Urinary bladder (tissue), 4 donors: ENCODE measurements around the gene FLACC1. TPM values are rescaled to one million over a fixed set of nuclear protein-coding genes. Genes with fewer than 3 reads are reported as not detected.
"Not testable (repeated sequence)": the region's sequence is repeated elsewhere in the genome, so short reads cannot be mapped to it uniquely, and the experiment has no call there.

ENCODE experiments used
- DNase-seq: peaks from one replicate; pipeline ENCODE4 v3.0.0-alpha.2; 2015; ENCODE audit errors: extremely low spot score
- H3K27ac ChIP-seq: one replicate; pipeline ENCODE4 v1.5.1; 2013; ENCODE audit warnings: low read depth, mild to moderate bottlenecking, moderate library complexity
- H3K36me3 ChIP-seq: one replicate; pipeline ENCODE4 v1.6.1; 2013; ENCODE audit warnings: mild to moderate bottlenecking, moderate library complexity; ENCODE audit not compliant: insufficient read depth
- H3K4me1 ChIP-seq: one replicate; pipeline ENCODE4 v1.6.1; 2013; ENCODE audit warnings: mild to moderate bottlenecking, moderate library complexity; ENCODE audit not compliant: insufficient read depth
- H3K4me3 ChIP-seq: one replicate; pipeline ENCODE4 v1.5.1; 2013; ENCODE audit warnings: low read depth, low read length
- WGBS: extraction: QIAGEN DNeasy Blood & Tissue Kit; methylation state at CpG from one replicate; pipeline ENCODE4 v1.1.7; 2013; 5-methylcytosine and 5-hydroxymethylcytosine counted together
- polyA plus RNA-seq: library from polyadenylated mRNA; stranded (reverse); fragments of 200-250 nt; gene quantifications from one replicate; pipeline ENCODE4 v1.2.3, GENCODE V29; 2013
- total RNA-seq: library from RNA; depleted of rRNA; stranded (reverse); fragments of >200 nt; gene quantifications from one replicate; pipeline ENCODE4 v1.2.3, GENCODE V29; 2014
- donor health status: healthy with polysubstance abuse.
- donor health status: healthy.

Gene FLACC1
- total and polyA plus RNA-seq, 2 donors, result 0.63 to 1.3 TPM

GRCh38 chr2:201329409-201329808 is 27.7 kb downstream of the FLACC1 start:
- Histone ChIP-seq H3K4me3 (no peak overlapping the region), H3K36me3 (no peaks in the 10 kb centered on the region), H3K4me1 (no peaks in the 10 kb centered on the region), H3K27ac (no peak overlapping the region)
- 50% methylated on average over 1 of the region's 1 CpG for WGBS
- no peak for DNase-seq

GRCh38 chr2:201327678-201328077 is 29.5 kb downstream of the FLACC1 start:
- Histone ChIP-seq H3K4me1 (no peaks in the 10 kb centered on the region), H3K4me3 (no peak overlapping the region)
- 88% methylated on average over 3 of the region's 3 CpGs for WGBS

GRCh38 chr2:201322772-201323171 is 34.4 kb downstream of the FLACC1 start:
- Histone ChIP-seq H3K27ac (no peak overlapping the region), H3K36me3 (no peaks in the 10 kb centered on the region), H3K4me3 (no peak overlapping the region), H3K4me1 (no peaks in the 10 kb centered on the region)
- no peak for DNase-seq

More at GRCh38 chr2:201327678-201328077, 29.5 kb downstream of the FLACC1 start:
- DNase-seq, result no peak
- H3K27ac ChIP-seq, result no peak overlapping the region
- H3K36me3 ChIP-seq, result no peaks in the 10 kb centered on the region

- H3K4me3 ChIP-seq, result no peak overlapping the region
- WGBS, result 93% methylated on average over 4 of the region's 4 CpGs
- no peak overlapping the region for H3K27ac ChIP-seq
- no peaks in the 10 kb centered on the region for H3K4me1 ChIP-seq
- no peaks in the 10 kb centered on the region for H3K36me3 ChIP-seq
- DNase-seq, result no peak
These were observed 36.4 kb downstream of the FLACC1 start for GRCh38 chr2:201320701-201321100.

- WGBS, result 86% methylated on average over 4 of the region's 4 CpGs
These were observed 36.9 kb downstream of the FLACC1 start for GRCh38 chr2:201320257-201320656.

GRCh38 chr2:201319511-201319910 is 37.6 kb downstream of the FLACC1 start:
- Histone ChIP-seq H3K36me3 (no peaks in the 10 kb centered on the region), H3K4me1 (no peaks in the 10 kb centered on the region), H3K27ac (no peak overlapping the region), H3K4me3 (no peak overlapping the region)
- no peak for DNase-seq
- WGBS, result 40% methylated on average over 2 of the region's 2 CpGs

More at GRCh38 chr2:201320257-201320656, 36.9 kb downstream of the FLACC1 start:
- Histone ChIP-seq H3K36me3 (no peaks in the 10 kb centered on the region), H3K4me3 (no peak overlapping the region), H3K4me1 (no peaks in the 10 kb centered on the region), H3K27ac (no peak overlapping the region)
- DNase-seq, result no peak

- 76% methylated on average over 5 of the region's 5 CpGs for WGBS
- Histone ChIP-seq H3K36me3 (no peaks in the 10 kb centered on the region), H3K27ac (no peak overlapping the region), H3K4me3 (no peak overlapping the region), H3K4me1 (no peaks in the 10 kb centered on the region)
- no peak for DNase-seq
These were observed 43.8 kb downstream of the FLACC1 start for GRCh38 chr2:201313362-201313761.

GRCh38 chr2:201308914-201309313 is 48.2 kb downstream of the FLACC1 start:
- 96% methylated on average over 3 of the region's 3 CpGs for WGBS
- no peaks in the 10 kb centered on the region for H3K4me1 ChIP-seq
- no peak for DNase-seq
- H3K27ac ChIP-seq, result no peak overlapping the region
- H3K4me3 ChIP-seq, result no peak overlapping the region
- no peaks in the 10 kb centered on the region for H3K36me3 ChIP-seq

GRCh38 chr2:201307876-201308275 is 49.3 kb downstream of the FLACC1 start:
- DNase-seq, result no peak
- H3K36me3 ChIP-seq, result no peaks in the 10 kb centered on the region
- 93% methylated on average over 3 of the region's 3 CpGs for WGBS
- H3K4me3 ChIP-seq, result no peak overlapping the region
- H3K27ac ChIP-seq, result no peak overlapping the region
- H3K4me1 ChIP-seq, result no peaks in the 10 kb centered on the region

GRCh38 chr2:201299929-201300328 is 57.2 kb downstream of the FLACC1 start:
- not testable (repeated sequence) for H3K36me3 ChIP-seq, H3K4me3 ChIP-seq, DNase-seq, H3K27ac ChIP-seq, H3K4me1 ChIP-seq
- 96% methylated on average over 11 of the region's 11 CpGs for WGBS

GRCh38 chr2:201298462-201299052 is 58.6 kb downstream of the FLACC1 start:
- no peak for DNase-seq
- Histone ChIP-seq H3K4me3 (no peak overlapping the region), H3K27ac (no peak overlapping the region), H3K36me3 (no peaks in the 10 kb centered on the region), H3K4me1 (no peaks in the 10 kb centered on the region)
- 63% methylated on average over 3 of the region's 3 CpGs for WGBS

- not testable (repeated sequence) for H3K4me3 ChIP-seq, H3K4me1 ChIP-seq, H3K36me3 ChIP-seq, DNase-seq, H3K27ac ChIP-seq
- WGBS, result 96% methylated on average over 15 of the region's 15 CpGs
These were observed 66.5 kb downstream of the FLACC1 start for GRCh38 chr2:201290457-201291148.

GRCh38 chr2:201285499-201285898 is 71.6 kb downstream of the FLACC1 start:
- DNase-seq, result no peak
- Histone ChIP-seq H3K4me3 (no peak overlapping the region), H3K4me1 (no peaks in the 10 kb centered on the region), H3K36me3 (peaks cover 5% of the 10 kb centered on the region), H3K27ac (no peak overlapping the region)
- 95% methylated on average over 1 of the region's 1 CpG for WGBS

- H3K36me3 ChIP-seq, result peaks cover 2% of the 10 kb centered on the region
- no peaks in the 10 kb centered on the region for H3K4me1 ChIP-seq
- H3K27ac ChIP-seq, result no peak overlapping the region
- DNase-seq, result no peak
- H3K4me3 ChIP-seq, result no peak overlapping the region
- 91% methylated on average over 3 of the region's 3 CpGs for WGBS
These were observed 76.7 kb downstream of the FLACC1 start for GRCh38 chr2:201280191-201281040.
